ENCODE data around the gene CNTNAP2.

Gene CNTNAP2

GRCh38 chr7:147569116-147569913, 1452.7 kb downstream of the CNTNAP2 start:
- DNase-seq (ENCODE audit: low spot score), result no peak

GRCh38 chr7:147570390-147570789, 1453.8 kb downstream of the CNTNAP2 start:
- DNase-seq (ENCODE audit: low spot score), result no peak

DNA sequence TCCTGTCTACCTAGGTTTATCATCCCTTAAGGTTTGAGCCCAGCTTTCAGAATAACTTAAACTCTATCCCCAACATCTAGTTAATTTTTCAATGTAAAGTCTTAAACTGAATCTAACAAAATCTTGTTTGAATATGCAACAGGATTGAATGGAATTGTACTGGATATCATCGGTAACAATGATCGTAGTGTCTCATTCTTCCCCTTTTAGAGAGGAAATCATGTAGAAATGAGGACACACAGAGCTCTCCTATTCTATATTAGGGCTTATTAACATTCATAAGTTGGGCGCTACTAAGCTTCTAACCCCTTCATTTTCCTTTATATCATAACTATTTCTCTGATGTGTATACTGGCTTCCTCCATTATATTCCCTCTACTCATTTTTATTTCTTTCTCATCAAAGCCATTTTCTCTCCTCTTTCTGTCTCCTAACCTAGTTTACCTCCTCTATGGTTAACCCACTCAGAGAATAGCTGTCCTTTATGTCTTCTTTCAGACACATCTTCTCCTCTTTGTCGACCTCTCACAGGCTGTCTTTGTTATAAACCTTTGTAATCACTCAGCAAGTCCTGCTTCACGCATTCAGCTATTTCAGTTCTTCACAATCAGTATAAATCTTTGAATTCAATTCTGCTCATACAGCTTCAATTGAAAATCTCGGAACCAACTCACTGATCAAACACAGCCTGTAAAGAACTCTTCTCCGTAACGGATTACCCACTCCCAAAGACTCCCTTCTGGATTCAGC, 1455.0 kb downstream of the CNTNAP2 start:
- no peak for DNase-seq (ENCODE audit: low spot score)

GRCh38 chr7:147578196-147578595, 1461.6 kb downstream of the CNTNAP2 start:
- no peak for DNase-seq (ENCODE audit: low spot score)

- no peak for DNase-seq (ENCODE audit: low spot score)
Measured at GRCh38 chr7:147579148-147579547, 1462.5 kb downstream of the CNTNAP2 start.

DNA sequence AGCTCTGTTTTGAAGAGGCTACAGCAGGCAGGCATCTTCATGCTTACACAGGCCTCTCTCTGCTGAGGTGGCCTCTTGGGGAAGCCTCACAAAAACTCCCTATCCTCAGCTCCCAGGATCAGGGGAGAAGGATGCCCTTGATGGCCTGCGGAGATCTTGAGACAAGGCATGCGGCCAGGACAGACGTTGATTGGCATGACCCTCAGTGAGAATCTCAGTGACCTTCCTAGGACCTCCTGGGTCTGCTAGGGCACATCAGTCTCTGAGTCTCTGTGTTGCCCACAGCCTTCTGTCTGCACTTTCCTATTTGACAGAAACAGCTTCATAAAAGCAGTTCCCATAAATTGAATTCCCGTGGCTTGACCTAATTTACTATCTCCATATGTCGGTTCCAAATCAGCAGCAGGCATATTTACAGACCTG, 1468.2 kb downstream of the CNTNAP2 start:
- DNase-seq (ENCODE audit: low spot score), result no peak

- no peak for DNase-seq (ENCODE audit: low spot score)
Measured at GRCh38 chr7:147586110-147586509, 1469.5 kb downstream of the CNTNAP2 start.

DNA sequence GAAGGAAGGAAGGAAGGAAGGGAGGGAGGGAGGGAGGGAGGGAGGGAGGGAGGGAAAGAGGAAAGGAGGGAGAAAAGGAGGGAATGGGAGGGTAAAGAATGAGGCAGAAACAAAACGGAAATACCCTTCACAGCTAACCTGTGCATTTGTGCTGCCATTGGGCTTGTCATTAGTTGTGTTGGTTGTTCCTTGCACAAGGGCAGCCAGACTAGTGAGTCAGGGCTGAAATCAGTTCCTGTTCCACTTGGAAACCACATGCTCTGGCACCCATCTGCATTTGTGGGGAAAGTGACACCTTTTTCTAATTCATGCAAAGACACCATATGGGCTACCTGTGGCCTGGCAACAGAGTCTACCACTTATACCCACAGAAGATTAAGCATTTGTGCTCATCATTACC, 1469.9 kb downstream of the CNTNAP2 start:
- DNase-seq (ENCODE audit: low spot score), result no peak

- DNase-seq (ENCODE audit: low spot score), result no peak
Measured at GRCh38 chr7:147593271-147594057, 1476.9 kb downstream of the CNTNAP2 start.

DNA sequence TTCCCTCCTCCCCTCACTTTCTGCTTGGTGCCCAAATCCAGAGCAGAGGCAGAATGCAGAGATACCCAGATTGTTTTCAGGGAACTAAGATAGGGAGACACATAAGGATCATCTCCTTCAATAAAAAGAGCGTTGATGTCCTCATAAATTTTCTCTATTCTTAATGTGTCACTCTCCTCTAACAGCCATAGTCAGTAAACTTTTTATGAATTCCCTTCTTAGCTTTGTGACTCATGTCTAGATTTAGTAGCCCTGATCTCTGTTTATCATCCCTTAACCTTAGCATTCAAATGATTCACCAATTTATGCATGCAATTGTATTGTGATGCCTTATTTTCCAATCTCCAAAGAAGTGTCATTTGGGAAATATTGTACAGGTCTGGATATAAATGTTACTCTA, 1478.4 kb downstream of the CNTNAP2 start:
- no peak for DNase-seq (ENCODE audit: low spot score)

- DNase-seq (ENCODE audit: low spot score), result peak; percentile 11
Measured at GRCh38 chr7:147598687-147599086, 1482.1 kb downstream of the CNTNAP2 start.

DNA sequence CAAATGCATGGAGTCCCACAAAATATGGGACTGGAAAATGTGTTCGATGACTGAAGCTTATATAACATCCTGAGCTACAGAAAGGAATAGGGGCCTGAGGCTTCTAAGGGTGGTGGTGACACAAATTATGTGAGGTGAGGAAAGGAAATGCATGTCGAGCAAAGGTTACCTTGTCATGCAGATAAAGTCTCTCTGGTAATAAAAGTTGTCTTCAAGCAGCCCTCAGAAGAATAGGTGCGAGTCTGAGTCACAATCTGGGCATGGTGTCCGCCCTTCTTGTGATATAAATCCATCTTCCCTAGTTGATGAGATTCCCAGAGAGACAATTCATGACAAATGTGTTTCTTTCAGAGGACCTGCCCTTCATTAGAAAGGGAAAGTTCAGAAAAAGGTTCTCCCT, 1488.7 kb downstream of the CNTNAP2 start:
- DNase-seq (ENCODE audit: low spot score), result no peak

- DNase-seq (ENCODE audit: low spot score), result no peak
Measured at GRCh38 chr7:147607157-147607800, 1490.7 kb downstream of the CNTNAP2 start.

DNA sequence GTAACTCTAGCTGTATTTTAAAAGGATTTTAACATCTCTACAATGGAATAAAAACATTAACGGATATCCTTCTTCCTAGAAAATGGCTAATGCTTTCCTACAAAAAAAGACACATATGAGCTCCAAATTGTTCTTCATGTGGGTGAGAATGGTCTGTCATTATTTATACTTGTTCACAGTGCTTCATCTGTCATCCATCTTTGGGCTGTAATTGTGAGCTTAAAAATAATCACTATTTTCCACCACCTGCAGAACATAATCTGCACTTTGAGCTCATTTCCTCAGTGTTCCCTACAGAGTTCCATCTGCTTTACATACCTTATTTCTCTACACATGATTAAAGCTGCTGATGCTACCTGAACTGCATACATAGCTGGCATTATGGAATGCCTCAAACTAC, 1494.8 kb downstream of the CNTNAP2 start:
- no peak for DNase-seq (ENCODE audit: low spot score)

GRCh38 chr7:147635288-147635687, 1518.7 kb downstream of the CNTNAP2 start:
- DNase-seq (ENCODE audit: low spot score), result no peak

DNA sequence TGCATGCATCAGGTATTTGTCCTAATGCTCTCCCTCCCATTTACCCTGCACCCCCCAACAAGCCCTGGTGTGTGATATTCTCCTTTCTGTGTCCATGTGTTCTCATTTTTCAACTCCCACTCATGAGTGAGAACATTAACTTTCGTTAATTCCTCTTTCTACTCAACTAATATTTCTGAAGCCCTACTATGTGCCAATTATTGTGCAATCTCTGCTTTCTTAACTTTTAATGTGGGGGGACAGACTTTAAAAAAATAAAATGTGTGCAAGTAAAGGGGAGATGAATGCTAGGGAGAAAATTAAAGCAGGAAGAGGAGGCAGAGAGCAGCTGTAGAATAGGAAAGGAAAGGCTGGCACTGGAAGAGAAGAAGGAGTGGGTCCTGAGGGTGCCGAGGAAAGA, 1520.0 kb downstream of the CNTNAP2 start:
- no peak for DNase-seq (ENCODE audit: low spot score)

DNA sequence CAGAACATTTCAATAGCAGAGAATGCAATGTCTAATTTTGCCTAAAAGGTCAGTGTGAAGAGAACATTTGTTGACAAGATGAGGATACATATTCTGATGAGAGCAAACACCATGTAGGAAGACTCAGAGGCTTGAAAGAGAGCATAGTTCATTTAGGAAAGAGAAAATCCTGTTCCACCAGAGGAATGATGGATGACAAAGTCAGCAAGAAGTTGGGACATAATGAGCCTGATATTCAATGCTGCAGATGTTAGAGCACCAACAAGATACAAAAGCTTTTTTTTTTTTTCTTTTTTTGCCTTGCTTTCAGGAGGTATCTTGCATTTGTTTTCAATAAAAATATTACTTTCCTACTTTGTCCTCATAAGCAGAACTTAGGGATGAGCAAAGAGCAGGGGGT, 1522.0 kb downstream of the CNTNAP2 start:
- DNase-seq (ENCODE audit: low spot score), result no peak

DNA sequence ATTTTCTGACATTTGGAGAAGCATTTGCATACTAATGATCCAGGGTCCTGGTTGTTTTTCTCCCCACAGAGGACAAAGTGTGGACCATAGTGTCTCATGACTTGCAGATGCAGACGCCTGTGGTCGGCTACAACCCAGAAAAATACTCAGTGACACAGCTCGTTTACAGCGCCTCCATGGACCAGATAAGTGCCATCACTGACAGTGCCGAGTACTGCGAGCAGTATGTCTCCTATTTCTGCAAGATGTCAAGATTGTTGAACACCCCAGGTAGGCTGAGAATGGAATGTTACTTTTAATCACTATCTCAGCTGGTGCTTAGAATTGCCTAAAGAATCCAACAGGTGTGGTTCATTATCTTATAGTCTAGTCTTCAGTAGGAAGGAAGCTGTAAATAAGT, 1522.4 kb downstream of the CNTNAP2 start:
- no peak for DNase-seq (ENCODE audit: low spot score)

DNA sequence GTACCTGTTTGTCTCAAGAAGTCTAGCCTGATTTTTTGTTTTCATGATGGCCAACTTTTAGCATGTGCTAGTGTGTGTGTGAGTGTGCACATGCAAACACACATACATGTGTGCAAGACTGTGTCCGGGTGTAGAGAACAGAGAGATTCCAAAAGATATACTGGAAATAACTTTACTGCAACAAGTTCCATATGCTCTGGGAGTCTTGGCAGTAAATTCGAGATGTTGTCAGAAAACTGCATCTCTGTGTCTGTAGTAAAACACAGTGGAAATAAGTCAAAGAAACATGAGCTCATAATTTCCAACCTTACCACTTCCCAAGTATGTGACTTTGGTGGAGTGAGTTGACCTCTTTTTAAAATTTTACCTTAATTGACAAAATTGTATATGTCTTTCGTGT, 1523.2 kb downstream of the CNTNAP2 start:
- DNase-seq (ENCODE audit: low spot score), result no peak

DNA sequence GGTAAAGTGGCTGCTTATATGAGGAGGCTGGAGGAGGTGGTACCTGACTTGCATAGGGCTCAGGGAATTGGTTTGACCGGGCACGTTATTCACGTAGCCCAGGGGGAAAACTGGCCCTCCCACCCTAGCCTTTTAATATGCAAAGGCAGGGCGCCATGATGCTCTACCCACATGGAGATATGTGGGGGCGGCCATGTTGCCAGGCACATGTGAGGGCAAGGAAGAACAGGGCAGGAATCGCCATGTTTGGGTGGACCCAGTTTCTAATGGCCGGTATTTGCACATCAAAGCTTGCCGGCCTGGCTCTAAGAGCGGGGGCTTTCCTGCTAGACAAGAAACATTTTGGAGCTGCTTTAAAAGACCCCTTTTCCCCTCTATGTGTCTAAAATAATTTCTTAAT, 1524.2 kb downstream of the CNTNAP2 start:
- DNase-seq (ENCODE audit: low spot score), result no peak

GRCh38 chr7:147646568-147646967, 1530.0 kb downstream of the CNTNAP2 start:
- no peak for DNase-seq (ENCODE audit: low spot score)

GRCh38 chr7:147650991-147651390, 1534.4 kb downstream of the CNTNAP2 start:
- no peak for DNase-seq (ENCODE audit: low spot score)

Measured in NAMALWA (cell line).